DOHH2 (cell line): ENCODE data around the gene EPB41L1.

Experiments
- H3F3A ChIP-seq: fragments of 200-600 bp; sonication (generic), shearing (Covaris generic); 2 replicates; pipeline ENCODE4 v1.6.0; 2016; ENCODE audit warnings: antibody characterized with exemption, mild to moderate bottlenecking; ENCODE audit not compliant: control insufficient read depth, insufficient read depth
- H3K27ac ChIP-seq: fragments of 200-600 bp; sonication (generic); 2 replicates; pipeline ENCODE4 v1.5.1; 2014; ENCODE audit warnings: low read depth, mild to moderate bottlenecking, low read length, moderate library complexity
- H3K27me3 ChIP-seq: fragments of 200-600 bp; sonication (generic); 2 replicates; pipeline ENCODE4 v1.6.1; 2014; ENCODE audit warnings: mild to moderate bottlenecking, low read length, mixed read lengths; ENCODE audit not compliant: control insufficient read depth
- H3K36me3 ChIP-seq: fragments of 200-600 bp; sonication (generic); 2 replicates; pipeline ENCODE4 v1.6.1; 2014; ENCODE audit warnings: mild to moderate bottlenecking, low read length, moderate library complexity, mixed read lengths; ENCODE audit not compliant: control insufficient read depth
- H3K4me1 ChIP-seq: fragments of 200-600 bp; sonication (generic); 2 replicates; pipeline ENCODE4 v1.6.1; 2014; ENCODE audit warnings: mild to moderate bottlenecking, low read length, mixed read lengths; ENCODE audit not compliant: control insufficient read depth
- H3K4me2 ChIP-seq: fragments of 200-600 bp; sonication (generic); 2 replicates; pipeline ENCODE4 v1.6.0; 2014; ENCODE audit warnings: mild to moderate bottlenecking, low read length, moderate library complexity
- H3K4me3 ChIP-seq: fragments of 200-600 bp; sonication (generic); 2 replicates; pipeline ENCODE4 v1.5.1; 2014; ENCODE audit warnings: mild to moderate bottlenecking, low read length, mixed read lengths
- H3K79me2 ChIP-seq: fragments of 200-600 bp; sonication (generic); 2 replicates; pipeline ENCODE4 v1.6.1; 2014; ENCODE audit warnings: mild to moderate bottlenecking, low read length, mixed read lengths; ENCODE audit not compliant: control insufficient read depth
- H3K9me2 ChIP-seq: fragments of 200-600 bp; sonication (generic); replicated peaks from 2 replicates; pipeline ENCODE4 v1.6.1; 2014; ENCODE audit warnings: mild to moderate bottlenecking, low read length, mixed read lengths; ENCODE audit not compliant: control insufficient read depth
- H3K9me3 ChIP-seq: fragments of 200-600 bp; sonication (generic); 2 replicates; pipeline ENCODE4 v1.6.1; 2014; ENCODE audit warnings: antibody characterized with exemption, low read length, mixed read lengths; ENCODE audit not compliant: control insufficient read depth, insufficient read depth
- H4K20me1 ChIP-seq: fragments of 200-600 bp; sonication (generic); 2 replicates; pipeline ENCODE4 v1.6.0; 2014; ENCODE audit warnings: low read depth, mild to moderate bottlenecking, antibody characterized with exemption, low read length, moderate library complexity; ENCODE audit not compliant: control insufficient read depth, insufficient read depth
- CTCF ChIP-seq: fragments of 200-600 bp; sonication (generic); IDR thresholded peaks from one replicate; pipeline ENCODE4 v1.5.1; 2014; ENCODE audit warnings: antibody characterized with exemption, mild to moderate bottlenecking, low read depth, low read length; ENCODE audit not compliant: poor library complexity, severe bottlenecking
- EZH2phosphoT487 ChIP-seq: fragments of 200-600 bp; sonication (generic); IDR thresholded peaks from 2 replicates; pipeline ENCODE4 v1.6.1; 2017; ENCODE audit warnings: borderline replicate concordance, mild to moderate bottlenecking, antibody characterized with exemption, low read length, moderate library complexity, mixed read lengths

EPB41L1 gene

GRCh38 chr20:36121981-36122930, 32.3 kb upstream of the EPB41L1 start:
- Histone ChIP-seq H3K27me3 (no peaks in the 10 kb centered on the region), H4K20me1 (no peaks in the 10 kb centered on the region), H3K9me3 (no peaks in the 10 kb centered on the region), H3K4me1 (peaks cover 10% of the 10 kb centered on the region), H3F3A (no peaks in the 10 kb centered on the region), H3K9me2 (no peaks in the 10 kb centered on the region), H3K27ac (no peak overlapping the region), H3K4me3 (no peak overlapping the region), H3K36me3 (no peaks in the 10 kb centered on the region), H3K4me2 (no peak overlapping the region), H3K79me2 (no peaks in the 10 kb centered on the region)
- no peak for TF ChIP-seq CTCF
- TF ChIP-seq EZH2phosphoT487: no peak

- no peaks in the 10 kb centered on the region for H3K9me2 ChIP-seq
- no peaks in the 10 kb centered on the region for H3K9me3 ChIP-seq
- H3K36me3 ChIP-seq: no peaks in the 10 kb centered on the region
- H3K4me1 ChIP-seq: peaks cover 10% of the 10 kb centered on the region
- H3F3A ChIP-seq: no peaks in the 10 kb centered on the region
- no peak overlapping the region for H3K4me2 ChIP-seq
- H3K27me3 ChIP-seq: no peaks in the 10 kb centered on the region
- no peak for TF ChIP-seq EZH2phosphoT487
- no peak for TF ChIP-seq CTCF
- H3K27ac ChIP-seq: no peak overlapping the region
- no peaks in the 10 kb centered on the region for H3K79me2 ChIP-seq
- H3K4me3 ChIP-seq: no peak overlapping the region
- H4K20me1 ChIP-seq: no peaks in the 10 kb centered on the region
Observed at GRCh38 chr20:36122931-36123288, 31.6 kb upstream of the EPB41L1 start.

DNA sequence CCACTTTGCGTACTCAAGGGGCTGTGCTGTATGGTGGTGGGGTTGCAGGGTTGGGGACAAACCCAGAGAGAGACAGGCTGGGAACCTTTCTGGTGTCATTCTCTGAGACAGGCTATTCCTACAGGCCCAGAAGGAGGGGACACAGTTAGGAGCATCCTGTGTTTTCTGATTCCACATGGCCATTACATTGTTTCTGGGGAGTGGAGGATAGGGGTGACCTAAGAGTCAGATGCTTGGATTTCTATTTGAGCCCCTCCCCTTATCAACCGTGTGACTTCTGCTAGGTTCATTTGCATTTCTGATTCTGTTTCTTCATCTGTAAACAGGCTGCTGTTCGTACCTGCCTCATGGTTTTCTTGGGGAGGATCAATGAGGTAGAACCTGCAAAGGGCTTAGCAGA, 29.4 kb upstream of the EPB41L1 start:
- Histone ChIP-seq H3K4me3 (no peak overlapping the region), H3K4me1 (peaks cover 10% of the 10 kb centered on the region), H3K27ac (no peak overlapping the region), H3K4me2 (peak overlapping the region; percentile 29), H3K9me2 (no peaks in the 10 kb centered on the region), H3K27me3 (no peaks in the 10 kb centered on the region), H3K9me3 (no peaks in the 10 kb centered on the region), H3K36me3 (no peaks in the 10 kb centered on the region), H3F3A (no peaks in the 10 kb centered on the region), H4K20me1 (no peaks in the 10 kb centered on the region), H3K79me2 (no peaks in the 10 kb centered on the region)
- TF ChIP-seq CTCF: no peak
- TF ChIP-seq EZH2phosphoT487: no peak
